HepG2 (cell line): ENCODE data around the gene NREP. TPM values are rescaled to one million over a fixed set of nuclear protein-coding genes. Genes with fewer than 3 reads are reported as not detected.

Experiments used
- FOSL1 ChIP-seq: sonication (generic); formaldehyde crosslinking; IDR thresholded peaks from 2 replicates; pipeline ENCODE4 v1.9.0; 2021; ENCODE audit warnings: missing genetic modification reagents, borderline replicate concordance
- HDAC1 ChIP-seq: sonication (generic); formaldehyde crosslinking; IDR thresholded peaks from 2 replicates; pipeline ENCODE4 v1.5.1; 2020; ENCODE audit warnings: mild to moderate bottlenecking, missing genetic modification reagents
- HNF4G ChIP-seq, 2 experiments: sonication (generic) in 1 of 2; formaldehyde crosslinking in 1 of 2; IDR thresholded peaks; 2 replicates each; pipeline versions ENCODE4 v1.4.0 to v1.6.1; 2011 to 2020; ENCODE audit warnings: borderline replicate concordance in 2 of 2, low read depth in 2 of 2, mild to moderate bottlenecking in 2 of 2, low read length in 1 of 2, missing genetic modification reagents in 1 of 2, moderate library complexity in 1 of 2
- KDM4B ChIP-seq: sonication (generic); formaldehyde crosslinking; IDR thresholded peaks from 2 replicates; pipeline ENCODE4 v1.4.0; 2020; ENCODE audit warnings: missing genetic modification reagents
- NCOA5 ChIP-seq: sonication (generic); formaldehyde crosslinking; IDR thresholded peaks from 2 replicates; pipeline ENCODE4 v1.4.0; 2020; ENCODE audit warnings: missing genetic modification reagents
- NCOR1 ChIP-seq: fragments of 200-600 bp; sonication (generic); IDR thresholded peaks from 2 replicates; pipeline ENCODE4 v1.7.0; 2017; ENCODE audit warnings: antibody characterized with exemption, low read length, borderline replicate concordance
- PAXIP1 ChIP-seq: sonication (generic); formaldehyde crosslinking; conservative IDR thresholded peaks from 2 replicates; pipeline ENCODE4 v1.4.0; 2020; ENCODE audit warnings: mild to moderate bottlenecking, missing genetic modification reagents, moderate library complexity
- RXRB ChIP-seq: IDR thresholded peaks from 2 replicates; pipeline ENCODE4 v1.6.1; 2016; ENCODE audit warnings: borderline replicate concordance, missing genetic modification reagents, missing compliant biosample characterization
- THYN1 ChIP-seq: sonication (generic); formaldehyde crosslinking; IDR thresholded peaks from 2 replicates; pipeline ENCODE4 v1.8.1; 2023; ENCODE audit warnings: low read depth, mild to moderate bottlenecking, moderate library complexity, missing genetic modification reagents, borderline replicate concordance
- ZBTB7B ChIP-seq: sonication (generic); formaldehyde crosslinking; IDR thresholded peaks from 2 replicates; pipeline ENCODE4 v1.4.0; 2020; ENCODE audit warnings: missing genetic modification reagents
- ZFAT ChIP-seq: sonication (generic); formaldehyde crosslinking; conservative IDR thresholded peaks from 2 replicates; pipeline ENCODE4 v1.8.1; 2023; ENCODE audit warnings: missing genetic modification reagents, inconsistent platforms
- ZFP90 ChIP-seq: sonication (generic); formaldehyde crosslinking; IDR thresholded peaks from 2 replicates; pipeline ENCODE4 v1.8.0; 2022; ENCODE audit warnings: missing genetic modification reagents, mild to moderate bottlenecking, inconsistent platforms, borderline replicate concordance
- ZNF281 ChIP-seq: sonication (generic); formaldehyde crosslinking; IDR thresholded peaks from 2 replicates; pipeline ENCODE4 v1.4.0; 2020; ENCODE audit warnings: missing genetic modification reagents, borderline replicate concordance
- ZSCAN30 ChIP-seq: sonication (generic); formaldehyde crosslinking; IDR thresholded peaks from 2 replicates; pipeline ENCODE4 v1.5.0; 2020; ENCODE audit warnings: mild to moderate bottlenecking, missing genetic modification reagents
- polyA plus RNA-seq, 8 experiments: library from polyadenylated mRNA; depleted of rRNA in 3 of 8; stranded (reverse) in 7 of 8; unstranded in 1 of 8; fragments of >200 nt; fragmentation: Illumina TruSeq in 4 of 8; extraction: Trizol in 4 of 8; gene quantifications; 2 replicates each; pipeline versions ENCODE4 v1.2.1 to v1.2.3, GENCODE V29; 2011 to 2016; ENCODE audit warnings: low read depth in 4 of 8, missing spikeins in 1 of 8, mixed read lengths in 1 of 8; ENCODE audit not compliant: insufficient read depth in 1 of 8
- total RNA-seq, 5 experiments: library from RNA; depleted of rRNA; stranded (reverse); fragments of >200 nt; fragmentation: Illumina TruSeq; extraction: Trizol; gene quantifications; 2 replicates each; pipeline ENCODE4 v1.2.3, GENCODE V29; 2016; ENCODE audit warnings: low read depth in 1 of 5
- TF ChIP-seq, protein P1 (sequence below): sonication (generic); IDR thresholded peaks from 2 replicates; pipeline ENCODE4 v1.6.1; 2016; ENCODE audit warnings: low read depth, borderline replicate concordance
- TF ChIP-seq, protein P2 (sequence below): sonication (generic); formaldehyde crosslinking; IDR thresholded peaks from 2 replicates; pipeline ENCODE4 v1.4.0; 2020; ENCODE audit warnings: missing genetic modification reagents, borderline replicate concordance

Gene NREP
- total and polyA plus RNA-seq, 2 of the 13 experiments (the other 11 are each of a cell fraction or from before 2014, with no cell fraction given) = 40.5 to 102 TPM

GRCh38 chr5:111738118-111738517, 18.9 kb downstream of the NREP start (continued):
- no peak for TF ChIP-seq NCOA5 (CRISPR knock-in tag)
- TF ChIP-seq, protein P1, sequence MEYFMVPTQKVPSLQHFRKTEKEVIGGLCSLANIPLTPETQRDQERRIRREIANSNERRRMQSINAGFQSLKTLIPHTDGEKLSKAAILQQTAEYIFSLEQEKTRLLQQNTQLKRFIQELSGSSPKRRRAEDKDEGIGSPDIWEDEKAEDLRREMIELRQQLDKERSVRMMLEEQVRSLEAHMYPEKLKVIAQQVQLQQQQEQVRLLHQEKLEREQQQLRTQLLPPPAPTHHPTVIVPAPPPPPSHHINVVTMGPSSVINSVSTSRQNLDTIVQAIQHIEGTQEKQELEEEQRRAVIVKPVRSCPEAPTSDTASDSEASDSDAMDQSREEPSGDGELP = no peak
- TF ChIP-seq, protein P2, sequence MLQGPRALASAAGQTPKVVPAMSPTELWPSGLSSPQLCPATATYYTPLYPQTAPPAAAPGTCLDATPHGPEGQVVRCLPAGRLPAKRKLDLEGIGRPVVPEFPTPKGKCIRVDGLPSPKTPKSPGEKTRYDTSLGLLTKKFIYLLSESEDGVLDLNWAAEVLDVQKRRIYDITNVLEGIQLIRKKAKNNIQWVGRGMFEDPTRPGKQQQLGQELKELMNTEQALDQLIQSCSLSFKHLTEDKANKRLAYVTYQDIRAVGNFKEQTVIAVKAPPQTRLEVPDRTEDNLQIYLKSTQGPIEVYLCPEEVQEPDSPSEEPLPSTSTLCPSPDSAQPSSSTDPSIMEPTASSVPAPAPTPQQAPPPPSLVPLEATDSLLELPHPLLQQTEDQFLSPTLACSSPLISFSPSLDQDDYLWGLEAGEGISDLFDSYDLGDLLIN (CRISPR knock-in tag) = no peak
- TF ChIP-seq HNF4G (IDR thresholded peaks at IDR 0.05; ENCODE audit: borderline replicate concordance, low read depth, low read length) = peak; percentile 55
- TF ChIP-seq HNF4G (CRISPR knock-in tag; IDR thresholded peaks at IDR 0.05; ENCODE audit: borderline replicate concordance, low read depth) = no peak
- TF ChIP-seq ZSCAN30 (CRISPR knock-in tag) = no peak
- no peak for TF ChIP-seq ZFAT (CRISPR knock-in tag)
- TF ChIP-seq RXRB = peak; percentile 15; the same call in 1 of the 2 replicates
- no peak for TF ChIP-seq ZFP90 (CRISPR knock-in tag)
- no peak for TF ChIP-seq KDM4B
- no peak for TF ChIP-seq ZBTB7B (CRISPR knock-in tag)
- TF ChIP-seq ZNF281 (CRISPR knock-in tag) = no peak
- no peak for TF ChIP-seq THYN1 (CRISPR knock-in tag)
- TF ChIP-seq NCOR1 = peak; percentile 44; the same call in 1 of the 2 replicates
- peak; percentile 19; the same call in 1 of the 2 replicates for TF ChIP-seq FOSL1 (CRISPR knock-in tag)
- no peak for TF ChIP-seq HDAC1 (CRISPR knock-in tag)
- peak; percentile 53 for TF ChIP-seq PAXIP1 (CRISPR knock-in tag)
